HL-60/S4 (cell line): ENCODE measurements around the gene BEND5.

ENCODE experiments used
- in situ Hi-C: fragments of 300-500 bp; cut with MboI; formaldehyde crosslinking; loops from 2 replicates; pipeline ENCODE4 v1.14.3; 2022; ENCODE audit warnings: low sequenced_read_pairs

BEND5 gene

DNA sequence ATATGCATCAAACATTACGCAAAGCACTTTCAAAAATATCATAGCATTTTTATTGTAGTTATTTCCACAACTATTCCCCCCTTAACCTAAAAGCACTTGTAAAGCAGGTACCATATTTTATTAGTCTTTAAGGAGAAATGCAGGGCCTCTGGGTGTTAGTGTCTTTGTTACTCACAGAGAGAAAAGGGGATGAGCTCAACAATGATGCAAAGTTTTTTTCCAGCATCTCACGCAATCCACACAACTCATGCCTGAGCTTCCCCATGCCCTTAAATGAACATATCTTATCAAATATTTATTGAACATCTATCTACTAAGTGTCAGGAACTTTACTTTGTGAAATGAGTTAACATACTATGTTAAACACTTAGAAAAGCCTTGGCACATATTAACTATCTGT is 50.6 kb downstream of the BEND5 start:
- in situ Hi-C loops: no loop called here

DNA sequence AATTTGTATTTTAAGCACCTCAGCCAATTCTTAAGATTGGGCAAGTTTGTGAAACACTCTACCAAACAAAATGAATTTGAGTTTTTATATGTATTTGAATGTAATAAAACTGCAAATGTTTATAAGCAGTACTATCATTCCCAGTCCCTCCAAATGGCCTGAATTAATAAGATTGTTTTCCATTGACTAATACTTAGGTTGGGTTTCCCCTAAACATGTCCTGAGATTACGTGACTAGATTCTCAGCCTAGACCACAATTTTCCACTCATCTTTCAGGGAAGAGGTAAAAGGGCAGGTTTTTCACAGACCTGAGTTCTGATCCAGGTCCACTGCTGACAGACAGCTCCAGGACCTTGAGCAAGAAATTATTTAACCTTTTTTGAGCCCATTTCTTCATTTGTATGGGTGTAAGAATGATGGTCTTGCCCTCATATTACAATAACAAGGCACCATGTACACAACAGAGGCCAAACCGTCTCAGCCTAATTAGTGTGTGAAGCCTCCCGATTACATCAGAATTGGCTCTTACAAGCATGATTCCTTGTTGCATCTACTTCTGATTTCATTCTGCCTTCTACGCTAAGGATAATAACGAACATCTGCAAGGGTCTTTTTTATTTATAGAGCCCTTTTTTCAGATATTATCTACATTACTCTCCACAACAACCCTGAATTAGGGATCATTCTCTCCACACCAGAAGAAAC is 51.2 kb downstream of the BEND5 start:
- in situ Hi-C loops: no loop called here

DNA sequence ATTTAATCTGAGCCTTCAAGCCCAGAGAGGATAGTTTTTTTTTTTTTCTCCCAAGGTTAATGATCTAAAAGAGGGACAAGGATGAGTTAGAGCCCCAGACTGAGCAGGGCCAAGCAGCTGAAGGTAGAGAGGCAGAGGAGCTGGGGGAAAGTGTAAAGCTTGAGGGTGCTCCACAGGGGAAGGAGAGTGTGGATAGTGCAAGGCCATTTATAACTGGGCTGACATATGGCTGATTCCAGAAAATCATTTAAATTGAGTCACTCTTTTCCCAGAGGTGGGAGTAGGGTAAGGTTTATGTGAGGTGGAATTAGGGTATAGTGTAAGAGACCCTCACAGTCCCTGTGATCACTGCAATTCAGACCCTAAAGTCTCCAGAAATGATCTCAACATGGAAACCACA is 55.8 kb downstream of the BEND5 start:
- in situ Hi-C loops: no loop called here

DNA sequence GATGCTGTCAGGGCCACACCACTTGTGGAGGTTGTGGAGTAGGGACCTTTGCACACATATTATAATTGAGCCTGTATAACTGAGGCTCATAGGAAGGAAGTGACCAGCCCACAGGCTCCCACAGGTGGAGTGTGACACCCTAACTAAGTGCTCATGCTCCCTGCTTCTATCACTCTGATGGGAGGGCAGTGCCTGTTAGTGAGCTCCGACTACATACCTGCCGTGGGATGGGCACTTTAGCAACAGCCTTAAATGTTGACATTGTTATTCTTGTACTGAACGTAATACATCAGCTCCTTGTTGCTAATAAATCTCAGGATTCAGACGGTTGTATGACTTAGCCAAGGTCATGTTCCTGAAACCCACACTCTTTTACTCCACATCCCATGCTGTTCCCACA is 58.0 kb downstream of the BEND5 start:
- in situ Hi-C loops: no loop called here

DNA sequence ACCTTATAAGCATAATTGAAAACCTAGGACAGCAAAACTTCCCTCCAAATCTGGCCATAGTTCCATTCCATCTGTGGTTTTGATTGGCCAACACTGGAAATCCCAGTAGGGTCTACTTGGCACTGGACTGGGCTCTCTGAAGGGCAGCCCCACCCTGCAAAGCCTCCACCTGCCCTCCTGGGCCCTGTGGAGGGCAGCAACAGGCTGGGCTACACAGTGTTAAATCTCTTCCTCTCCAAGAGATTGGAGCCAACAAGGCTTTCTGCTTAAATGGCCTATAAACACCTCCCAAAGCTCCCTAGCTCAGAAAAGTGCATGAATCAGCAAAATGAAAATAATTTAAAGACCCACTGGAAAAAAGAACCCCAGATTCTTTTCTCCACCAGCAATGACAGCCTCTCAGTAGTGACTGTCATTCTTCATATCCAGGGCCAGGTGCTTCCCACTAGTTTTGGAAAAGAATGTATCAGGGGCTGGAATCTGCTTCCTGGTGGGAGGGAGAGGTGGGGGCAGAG is 58.5 kb downstream of the BEND5 start:
- in situ Hi-C loops: no loop called here

DNA sequence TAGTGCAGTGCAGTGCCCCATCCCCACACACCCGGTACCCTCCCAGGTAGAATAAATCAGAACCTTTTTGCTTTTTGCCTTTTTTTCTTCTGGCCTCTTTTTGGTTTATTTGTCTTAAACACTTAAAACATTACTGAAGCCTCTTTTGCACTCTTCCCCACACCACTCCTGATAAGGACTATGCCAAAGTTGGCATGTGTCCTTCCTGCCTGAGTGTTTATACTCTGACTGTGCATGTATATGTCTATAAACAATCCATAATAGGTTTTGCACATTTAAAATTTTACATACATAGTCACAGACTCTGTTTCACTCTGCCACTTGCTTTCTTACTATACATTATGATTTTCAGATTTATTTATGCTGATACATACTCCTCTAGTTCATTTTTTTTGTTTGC is 59.6 kb downstream of the BEND5 start:
- in situ Hi-C loops: no loop called here

DNA sequence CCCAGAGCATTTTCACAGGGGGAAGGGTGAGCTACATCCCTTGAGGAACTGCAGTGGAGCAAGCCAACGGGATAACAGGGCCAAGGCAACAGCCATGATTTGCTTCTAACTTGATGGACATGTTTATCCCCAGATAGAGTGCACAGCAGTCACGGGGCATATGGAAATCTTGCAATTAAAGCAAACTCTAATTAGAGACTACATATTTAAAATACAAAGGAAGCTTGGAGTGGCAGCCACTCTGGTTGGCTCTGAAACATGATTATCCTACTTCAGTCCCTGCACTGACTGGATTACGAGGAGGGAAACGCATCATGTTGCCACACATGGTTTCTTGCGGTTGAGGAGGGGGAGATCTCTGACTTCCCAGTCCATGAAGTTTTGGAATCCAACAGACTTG is 60.8 kb downstream of the BEND5 start:
- in situ Hi-C loops: no loop called here

DNA sequence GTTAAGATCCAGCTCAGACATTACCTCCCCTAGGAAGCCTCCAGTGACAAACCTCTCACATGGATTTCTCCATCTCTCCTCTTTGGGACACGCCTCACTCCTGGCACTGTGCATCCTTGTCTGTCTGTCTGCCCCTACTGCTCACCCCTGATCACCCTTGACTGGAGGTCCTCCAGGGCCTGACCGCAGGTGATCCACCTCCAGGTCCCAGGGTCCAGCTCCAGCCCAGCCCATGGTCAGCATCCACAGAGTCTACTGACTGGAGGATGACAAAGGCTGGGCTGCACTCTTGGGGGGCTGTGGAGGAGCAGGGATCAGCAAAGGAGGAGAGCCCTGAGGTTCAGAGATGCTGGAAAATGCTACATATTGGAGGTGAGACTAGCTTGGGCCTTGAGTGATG is 65.8 kb downstream of the BEND5 start:
- in situ Hi-C loops: no loop called here

DNA sequence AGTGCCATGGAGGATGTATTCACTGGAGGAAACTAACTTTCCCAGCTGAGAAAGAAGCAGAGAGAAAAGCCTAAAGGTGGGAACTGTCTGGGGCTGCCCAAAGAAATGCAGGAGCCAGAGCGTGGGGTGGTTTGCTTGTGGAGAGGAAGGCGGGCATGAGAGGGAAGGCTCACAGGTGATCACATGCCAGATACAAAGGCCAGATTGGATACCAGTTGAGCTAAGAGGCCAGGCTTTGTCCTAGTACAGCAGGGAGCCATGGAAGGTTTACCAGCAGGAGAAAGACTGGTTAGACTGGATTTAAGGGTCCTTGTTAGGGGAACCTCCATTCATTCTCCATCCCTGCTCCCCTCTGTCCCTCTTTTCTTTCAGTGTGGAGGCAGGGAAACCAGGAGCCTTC is 66.4 kb downstream of the BEND5 start:
- in situ Hi-C loops: no loop called here

DNA sequence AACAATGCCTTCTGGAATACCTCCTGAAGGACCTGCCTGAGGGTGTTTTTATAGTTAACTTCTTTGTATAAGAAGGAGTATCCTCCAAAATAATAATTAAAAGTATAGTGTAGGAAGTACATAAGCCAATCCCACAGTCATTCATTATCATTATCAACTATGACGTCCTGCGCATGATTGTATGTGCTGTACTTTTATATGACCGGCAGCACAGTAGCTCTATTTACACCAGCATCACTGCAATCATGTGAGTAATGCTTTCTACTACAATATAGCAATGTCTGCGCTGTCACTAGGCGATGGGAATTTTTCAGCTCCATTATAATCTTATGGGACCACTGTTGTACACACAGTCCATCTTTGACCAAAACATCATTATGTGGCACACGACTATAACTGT is 72.0 kb downstream of the BEND5 start:
- in situ Hi-C loops: no loop called here

DNA sequence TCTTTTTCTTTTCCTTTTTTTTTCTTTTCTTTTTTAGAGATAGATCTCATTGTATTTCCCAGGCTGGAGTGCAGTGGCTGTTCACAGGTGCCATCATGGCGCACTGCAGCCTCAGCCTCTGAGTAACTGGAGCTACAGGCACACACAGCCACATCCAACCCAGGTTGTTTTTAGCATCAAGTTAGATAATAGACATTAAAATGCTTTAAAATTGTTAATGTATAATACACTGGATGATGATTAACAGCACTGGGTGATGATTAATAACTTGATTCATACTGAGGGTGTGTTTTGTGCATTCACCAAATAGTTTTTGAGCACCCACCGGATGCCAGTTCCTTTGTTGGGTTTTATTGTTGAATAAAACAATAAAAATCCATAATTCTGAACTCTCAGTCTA is 75.2 kb downstream of the BEND5 start:
- in situ Hi-C loops: no loop called here

DNA sequence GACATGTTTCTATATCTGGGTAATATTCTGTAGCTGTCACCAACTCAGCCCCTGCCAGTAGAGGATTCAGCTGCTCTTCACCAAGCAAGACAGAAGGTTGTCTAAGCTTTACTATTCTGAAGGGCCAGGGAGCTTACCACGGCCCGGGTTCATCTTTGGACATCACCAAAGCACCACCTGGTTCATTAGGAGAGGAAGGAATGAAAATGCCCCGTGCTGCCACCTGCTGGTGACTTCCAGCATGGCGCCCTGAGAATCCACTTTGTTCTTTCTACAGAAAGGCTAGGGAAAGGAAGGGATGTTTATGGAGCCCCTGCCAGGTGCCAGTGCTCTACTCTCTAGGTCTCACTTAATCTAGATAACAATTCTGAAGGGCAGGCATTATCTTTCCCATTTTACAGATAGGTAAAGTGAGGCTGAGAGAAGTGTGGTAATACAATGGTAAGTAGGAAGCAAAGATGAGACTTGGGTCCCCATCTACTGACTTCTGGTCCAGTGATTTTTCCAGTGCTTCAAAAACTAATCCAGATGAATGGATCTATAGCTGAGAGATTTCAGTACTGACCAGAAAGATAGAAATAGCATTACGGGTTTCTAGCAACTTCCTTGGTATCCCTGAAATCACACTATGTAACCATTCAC is 79.5 kb downstream of the BEND5 start:
- in situ Hi-C loops: loop anchor here (10.0 to 25.0 kb wide), 3 partner anchors 115 to 1640 kb away; no protein-coding TSS in a partner anchor

DNA sequence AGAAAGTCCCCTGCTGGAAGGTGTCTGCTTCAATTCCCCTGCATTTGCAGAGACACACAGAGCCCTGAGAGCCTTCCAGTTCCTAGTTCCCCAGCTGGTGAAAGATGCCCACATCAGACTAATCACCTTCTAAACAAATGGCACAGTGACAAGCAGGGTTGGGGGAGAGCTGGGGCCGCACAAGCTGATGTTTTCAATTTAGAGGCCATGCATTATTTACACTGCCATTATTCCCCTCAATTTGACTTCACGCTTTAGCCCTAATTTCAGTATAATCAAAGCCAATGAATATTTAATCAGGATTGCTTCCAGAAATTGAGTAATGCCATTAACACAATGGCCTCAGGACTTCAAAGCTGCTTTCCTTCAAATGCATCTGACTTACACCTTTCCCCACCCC is 81.5 kb downstream of the BEND5 start:
- in situ Hi-C loops: loop anchor here (10.0 to 25.0 kb wide), 3 partner anchors 117 to 1642 kb away; no protein-coding TSS in a partner anchor

DNA sequence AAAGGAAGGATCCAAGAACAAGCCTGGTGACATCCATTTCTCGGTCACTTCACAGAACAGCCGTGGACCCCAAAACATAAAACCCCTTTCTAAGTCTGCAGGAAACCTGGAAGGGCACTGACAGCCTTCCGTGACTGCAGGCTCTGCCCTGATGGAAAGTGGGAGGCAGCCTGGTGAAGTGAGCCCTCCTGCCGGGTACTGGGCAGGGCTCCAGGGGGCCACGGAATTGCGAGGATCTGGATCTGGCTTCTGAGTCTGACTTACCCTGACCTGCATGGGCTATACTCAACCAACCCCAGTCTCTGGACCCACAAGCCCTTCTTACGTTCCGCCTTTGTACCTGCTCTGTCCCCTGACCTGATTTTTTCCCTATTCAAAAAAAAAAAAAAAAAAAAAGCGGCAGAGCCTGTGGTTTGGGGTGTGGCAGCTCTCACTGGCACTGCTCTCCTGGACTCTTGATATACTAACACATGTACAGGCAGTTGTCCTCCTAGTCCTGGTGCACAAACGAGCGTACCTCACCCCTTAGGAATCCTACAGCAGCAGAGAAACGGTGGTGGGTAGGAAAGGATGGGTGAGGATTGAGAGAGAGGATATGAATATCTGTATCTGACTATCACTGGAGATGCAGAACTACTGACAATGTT is 82.9 kb downstream of the BEND5 start:
- in situ Hi-C loops: loop anchor here (10.0 to 25.0 kb wide), 3 partner anchors 119 to 1644 kb away; no protein-coding TSS in a partner anchor

DNA sequence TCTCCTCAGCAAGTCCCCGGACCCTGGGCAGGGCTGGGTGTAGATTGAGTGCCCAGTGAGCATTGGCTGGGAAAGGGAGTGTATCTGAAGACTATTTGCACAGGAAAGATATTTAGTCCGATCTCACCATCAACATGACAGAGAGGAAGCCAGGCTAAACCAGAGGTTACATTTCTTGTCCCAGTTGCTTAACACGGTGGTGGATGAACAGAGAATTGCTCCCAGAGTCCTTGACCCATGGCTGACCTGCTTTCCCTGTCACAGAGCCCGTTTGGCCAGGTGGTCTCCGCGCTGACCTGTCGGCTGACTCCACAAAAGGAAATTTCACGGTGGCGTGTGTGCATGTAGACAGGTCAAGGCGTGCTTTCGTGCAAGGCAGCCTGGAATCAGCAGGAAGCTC is 83.5 kb downstream of the BEND5 start:
- in situ Hi-C loops: loop anchor here (10.0 to 25.0 kb wide), 3 partner anchors 119 to 1644 kb away; no protein-coding TSS in a partner anchor

DNA sequence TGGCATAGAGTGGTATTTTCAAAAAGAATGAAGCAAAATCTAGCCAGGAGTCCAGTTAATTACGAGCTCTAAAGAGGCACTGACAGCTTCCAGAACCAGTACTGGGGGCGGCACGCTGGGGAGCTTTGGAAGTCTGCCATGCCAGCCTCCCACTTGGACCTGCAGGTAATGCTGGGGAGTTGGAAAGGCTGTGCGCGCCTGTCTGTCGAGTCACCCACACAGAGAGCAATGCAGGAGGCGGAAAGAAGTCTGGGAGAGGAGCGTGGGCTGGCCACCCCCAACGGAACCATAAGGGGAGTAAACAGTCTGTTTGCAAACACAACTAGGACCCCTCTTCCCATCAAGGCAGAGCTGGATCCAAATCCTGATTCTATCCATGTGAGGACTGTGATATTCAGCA is 84.5 kb downstream of the BEND5 start:
- in situ Hi-C loops: loop anchor here (10.0 to 25.0 kb wide), 3 partner anchors 120 to 1645 kb away; no protein-coding TSS in a partner anchor

DNA sequence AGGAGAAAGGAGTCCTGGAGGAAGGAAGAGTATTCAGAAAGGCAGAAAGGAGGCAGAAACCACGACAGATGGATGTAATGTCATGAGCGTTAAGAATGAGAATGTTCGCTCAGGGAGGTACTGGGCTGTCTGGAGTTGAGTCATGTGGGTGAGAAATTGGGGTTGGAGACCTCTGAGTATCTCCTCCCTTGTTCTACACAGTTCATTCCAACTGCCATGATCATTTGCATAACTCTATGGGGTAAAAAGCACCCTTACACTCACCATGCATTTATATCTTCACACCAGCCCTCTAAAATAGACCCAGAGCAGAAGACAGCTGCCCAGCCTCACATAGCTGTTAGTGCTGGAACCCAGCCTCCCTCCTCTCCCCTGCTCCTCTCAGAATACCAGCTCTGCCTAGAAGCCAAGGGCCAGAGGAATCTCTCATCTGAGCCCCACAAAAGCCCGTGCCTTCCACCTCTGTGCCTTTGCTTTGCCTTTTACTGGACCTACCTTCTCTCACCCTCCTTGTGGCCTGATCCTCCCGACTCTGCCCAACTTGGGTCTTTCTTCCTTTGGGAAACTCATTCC is 85.2 kb downstream of the BEND5 start:
- in situ Hi-C loops: loop anchor here (10.0 to 25.0 kb wide), 3 partner anchors 121 to 1646 kb away; no protein-coding TSS in a partner anchor

DNA sequence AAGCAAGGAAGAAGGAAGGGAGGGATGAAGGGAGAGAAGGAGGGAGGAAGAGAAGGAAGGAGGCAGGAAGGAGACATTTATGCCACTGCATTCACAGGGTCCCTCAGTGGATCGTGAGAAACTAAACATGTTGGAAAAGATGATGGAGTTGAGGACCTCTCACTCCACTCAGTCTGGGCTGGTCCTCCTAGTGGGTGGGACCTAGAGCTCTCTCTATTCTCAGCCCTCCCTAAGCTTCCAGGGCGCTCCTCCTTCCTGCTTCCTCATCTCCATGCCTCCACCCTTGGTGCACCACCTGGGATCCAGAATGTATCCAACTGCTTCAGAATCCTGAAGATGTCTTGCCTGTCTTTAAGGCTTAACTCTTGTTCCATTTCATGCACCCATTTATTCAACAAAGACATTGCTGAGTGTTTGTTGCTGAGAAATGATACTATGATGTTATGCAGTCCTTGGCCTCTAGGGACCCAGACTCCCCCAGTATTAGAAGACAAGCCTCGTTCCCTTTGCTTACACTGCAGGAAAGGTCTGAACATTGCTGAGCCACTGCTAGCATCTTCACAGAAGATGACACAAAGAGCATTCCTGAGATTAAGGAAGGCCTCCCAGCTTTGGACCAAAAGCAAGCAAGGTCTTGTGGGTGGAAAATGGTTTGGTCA is 88.5 kb downstream of the BEND5 start:
- in situ Hi-C loops: loop anchor here (25.0 kb wide), 2 partner anchors 124 to 1649 kb away; no protein-coding TSS in a partner anchor

DNA sequence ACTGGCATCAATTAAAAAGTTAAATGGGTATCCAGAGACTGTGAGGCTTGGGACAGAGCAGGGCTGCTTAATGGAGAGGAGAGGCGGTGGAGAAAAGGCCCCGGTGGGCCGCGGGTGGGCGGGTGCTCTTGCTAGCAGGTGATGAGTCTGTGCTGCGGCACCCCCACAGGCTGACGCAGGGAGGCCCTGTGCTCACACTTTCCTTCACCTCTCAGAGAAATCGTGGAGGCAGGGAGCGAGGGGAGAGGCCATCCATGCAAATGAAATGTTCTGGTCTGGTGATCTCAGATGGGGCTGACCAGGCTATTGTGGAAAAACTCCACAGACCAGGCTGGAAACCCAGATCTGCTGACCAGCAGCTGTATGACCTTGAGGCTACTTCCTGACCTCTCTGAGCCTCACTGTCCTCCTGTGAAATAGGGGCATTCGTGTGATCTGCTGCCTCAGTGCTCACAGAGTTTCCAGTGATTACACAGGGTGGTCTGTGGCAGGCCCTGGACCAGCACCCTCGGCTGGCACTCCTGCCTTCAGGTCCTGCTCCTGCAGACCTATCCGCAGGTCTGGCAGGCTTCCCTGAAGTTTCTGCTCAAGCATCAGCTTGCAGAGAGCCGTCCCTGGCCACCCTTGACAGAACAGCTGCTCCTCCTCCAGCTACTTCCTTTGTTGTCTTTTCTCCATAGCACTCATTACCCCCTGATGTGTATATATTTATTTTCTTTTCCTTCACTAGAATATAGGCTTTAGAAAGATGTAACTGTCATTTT is 89.2 kb downstream of the BEND5 start:
- in situ Hi-C loops: loop anchor here (25.0 kb wide), 2 partner anchors 125 to 1650 kb away; no protein-coding TSS in a partner anchor

DNA sequence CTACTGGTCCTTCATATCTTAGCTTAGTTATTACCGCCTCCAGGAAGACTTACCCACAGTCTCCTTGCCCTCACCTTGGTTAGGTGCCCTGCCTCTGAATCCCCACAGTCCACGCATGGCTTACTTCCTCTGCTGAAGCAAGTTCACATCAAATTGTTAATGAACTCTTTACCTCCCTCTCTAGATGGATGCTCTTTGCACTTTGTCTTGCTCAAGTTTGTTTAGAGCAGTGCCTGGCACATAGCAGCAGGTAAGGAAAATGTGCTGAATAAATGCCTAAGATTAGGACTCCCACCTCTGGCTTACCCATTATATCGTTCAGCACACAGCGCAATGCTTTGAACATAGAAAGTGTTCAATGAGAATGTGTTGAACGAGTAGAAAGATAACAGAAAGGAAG is 90.5 kb downstream of the BEND5 start:
- in situ Hi-C loops: loop anchor here (25.0 kb wide), 2 partner anchors 126 to 1651 kb away; no protein-coding TSS in a partner anchor
